ENCODE measurements around the gene ATP11A. TPM values are rescaled to one million over a fixed set of nuclear protein-coding genes. Genes with fewer than 3 reads are reported as not detected.

The ATP11A gene
- total RNA-seq, 1 experiment from 2014 or later, result 80.4 TPM

DNA sequence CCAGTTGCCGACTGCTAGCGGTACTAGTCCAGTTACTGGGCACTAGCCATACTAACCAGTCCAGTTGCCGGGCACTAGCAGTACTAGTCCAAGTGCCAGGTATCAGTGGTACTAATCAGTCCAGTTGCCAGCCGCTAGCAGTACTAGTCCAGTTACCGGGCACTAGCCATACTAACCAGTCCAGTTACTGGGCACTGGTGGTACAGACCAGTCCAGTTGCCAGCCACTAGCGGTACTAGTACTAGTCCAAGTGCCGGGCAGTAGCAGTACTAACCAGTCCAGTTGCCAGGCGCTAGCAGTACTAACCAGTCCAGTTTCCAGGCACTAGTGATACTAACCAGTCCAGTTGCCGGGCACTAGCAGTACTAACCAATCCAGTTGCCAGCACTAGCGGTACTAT is 155.0 kb downstream of the ATP11A start:
- intact Hi-C loops (cut with micrococcal nuclease), result no loop called here
- no peaks in the 10 kb centered on the region for H3K79me2 ChIP-seq (ENCODE audit: insufficient read depth, low read length)
- TF ChIP-seq EGR1 (IDR thresholded peaks at IDR 0.05; ENCODE audit: low read depth) (no peak), CBX3 (IDR thresholded peaks at IDR 0.05; ENCODE audit: low read depth) (no peak), CEBPB (IDR thresholded peaks at IDR 0.05; ENCODE audit: low read depth) (no peak)
- TF ChIP-seq, protein P1, sequence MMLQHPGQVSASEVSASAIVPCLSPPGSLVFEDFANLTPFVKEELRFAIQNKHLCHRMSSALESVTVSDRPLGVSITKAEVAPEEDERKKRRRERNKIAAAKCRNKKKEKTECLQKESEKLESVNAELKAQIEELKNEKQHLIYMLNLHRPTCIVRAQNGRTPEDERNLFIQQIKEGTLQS (IDR thresholded peaks at IDR 0.05), result no peak
- peaks cover 4 to 11% of the 10 kb centered on the region in 2 experiments; a peak in 2 of 4 replicates for H3K36me3 ChIP-seq (ENCODE audit: control insufficient read depth in 1 of 2, insufficient read depth in 2 of 2, low read length in 2 of 2)
- no peak overlapping the region for H3K4me2 ChIP-seq (ENCODE audit: low read length)
- no peak overlapping the region for H3K9ac ChIP-seq (ENCODE audit: low read length)
- H3K27me3 ChIP-seq (ENCODE audit: insufficient read depth, low read length), result no peaks in the 10 kb centered on the region
- DNase-seq (ENCODE audit: low read depth, low spot score) (no peak), ATAC-seq (no peak)
- no peak overlapping the region for H3K4me3 ChIP-seq (replicated peaks in 1 of 2; ENCODE audit: low read depth in 1 of 2, low read length in 2 of 2)
- no peaks in the 10 kb centered on the region for H3K9me2 ChIP-seq (ENCODE audit: insufficient read depth)
- no peak overlapping the region for H3K27ac ChIP-seq (ENCODE audit: low read depth, low read length)
- H4K20me1 ChIP-seq (ENCODE audit: insufficient read depth), result no peaks in the 10 kb centered on the region
- no TSS peak for BruUV-seq (replicated peaks)
- CTCF ChIA-PET, result no interaction called here
- no peaks in the 10 kb centered on the region for H3K9me3 ChIP-seq (ENCODE audit: control insufficient read depth in 1 of 2, insufficient read depth in 1 of 2, low read depth in 1 of 2, low read length in 2 of 2)
- no peaks in the 10 kb centered on the region for H3K4me1 ChIP-seq (ENCODE audit: control insufficient read depth in 1 of 2, insufficient read depth in 2 of 2, low read length in 2 of 2)
- RAD21 ChIA-PET (ENCODE audit: low non-redundant PET in 1 of 2, low total read pairs in 2 of 2, uncharacterized antibody in 2 of 2, unreplicated experiment in 2 of 2), result no interaction called here
- no peak overlapping the region for H2AFZ ChIP-seq (ENCODE audit: low read depth, low read length, poor library complexity, severe bottlenecking)
- POLR2A ChIA-PET, result no interaction called here

DNA sequence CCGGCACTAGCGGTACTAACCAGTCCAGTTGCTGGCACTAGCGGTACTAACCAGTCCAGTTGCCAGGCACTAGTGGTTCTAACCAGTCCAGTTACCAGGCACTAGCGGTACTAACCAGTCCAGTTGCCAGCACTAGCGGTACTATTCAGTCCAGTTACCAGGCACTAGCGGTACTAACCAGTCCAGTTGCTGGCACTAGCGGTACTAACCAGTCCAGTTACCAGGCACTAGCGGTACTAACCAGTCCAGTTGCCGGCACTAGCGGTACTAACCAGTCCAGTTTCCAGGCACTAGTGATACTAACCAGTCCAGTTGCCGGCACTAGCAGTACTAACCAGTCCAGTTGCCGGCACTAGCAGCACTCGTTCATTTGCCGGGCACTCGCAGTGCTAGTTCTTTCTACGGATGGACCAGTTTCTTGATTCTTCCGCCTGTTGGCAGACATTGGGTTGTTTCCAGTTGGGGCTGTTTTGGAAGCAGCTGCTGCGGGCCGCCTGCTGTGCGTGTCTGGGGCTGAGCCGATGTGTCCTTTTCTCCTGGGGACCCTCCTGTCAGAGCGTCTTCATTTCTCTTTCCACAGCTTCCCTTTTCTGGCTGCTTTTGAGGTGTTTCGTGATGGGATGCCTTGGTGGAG is 155.8 kb downstream of the ATP11A start:
- H4K20me1 ChIP-seq (ENCODE audit: insufficient read depth), result no peaks in the 10 kb centered on the region; the same call in 1 of the 2 replicates
- ChIA-PET RAD21 (ENCODE audit: low non-redundant PET in 1 of 2, low total read pairs in 2 of 2, uncharacterized antibody in 2 of 2, unreplicated experiment in 2 of 2) (no interaction called here), CTCF (no interaction called here), POLR2A (no interaction called here)
- peaks cover 4 to 11% of the 10 kb centered on the region in 2 experiments; a peak in 2 of 4 replicates for H3K36me3 ChIP-seq (ENCODE audit: control insufficient read depth in 1 of 2, insufficient read depth in 2 of 2, low read length in 2 of 2)
- H3K9me3 ChIP-seq (ENCODE audit: control insufficient read depth in 1 of 2, insufficient read depth in 1 of 2, low read depth in 1 of 2, low read length in 2 of 2), result no peaks in the 10 kb centered on the region
- TF ChIP-seq SRF (IDR thresholded peaks at IDR 0.05; ENCODE audit: low read depth), result no peak
- TF ChIP-seq POLR2AphosphoS5 (IDR thresholded peaks at IDR 0.05; ENCODE audit: low read depth, low read length), result no peak
- no peak for TF ChIP-seq RAD21 (IDR thresholded peaks at IDR 0.05; ENCODE audit: low read depth)
- H3K27me3 ChIP-seq (ENCODE audit: insufficient read depth, low read length), result no peaks in the 10 kb centered on the region
- H3K9me2 ChIP-seq (ENCODE audit: insufficient read depth), result no peaks in the 10 kb centered on the region
- H3K4me3 ChIP-seq (replicated peaks in 1 of 2; ENCODE audit: low read depth in 1 of 2, low read length in 2 of 2), result no peak overlapping the region
- BruUV-seq (replicated peaks), result no TSS peak
- H3K4me1 ChIP-seq (ENCODE audit: control insufficient read depth in 1 of 2, insufficient read depth in 2 of 2, low read length in 2 of 2), result no peaks in the 10 kb centered on the region
- H3K4me2 ChIP-seq (ENCODE audit: low read length), result no peak overlapping the region
- no peak overlapping the region for H2AFZ ChIP-seq (ENCODE audit: low read depth, low read length, poor library complexity, severe bottlenecking)
- no peak overlapping the region for H3K9ac ChIP-seq (ENCODE audit: low read length)
- no peaks in the 10 kb centered on the region for H3K79me2 ChIP-seq (ENCODE audit: insufficient read depth, low read length)
- DNase-seq (ENCODE audit: low read depth, low spot score), result no peak
- intact Hi-C loops (cut with micrococcal nuclease), result no loop called here
- H3K27ac ChIP-seq (ENCODE audit: low read depth, low read length), result no peak overlapping the region
- no peak for ATAC-seq

Data from HCT116 (cell line).